ENCODE data around the gene GRM4. TPM values are rescaled to one million over a fixed set of nuclear protein-coding genes. Genes with fewer than 3 reads are reported as not detected.

GRM4 gene
- total RNA-seq, 4 donors from 2014 or later: not detected

- intact Hi-C loops (cut with DNase I): no loop called here
- H3K27me3 ChIP-seq: peaks cover 0 to 59% (median 0%) of the 10 kb centered on the region in 4 donors
- no peaks in the 10 kb centered on the region for H3K36me3 ChIP-seq
- no peaks in the 10 kb centered on the region for H3K4me1 ChIP-seq
- no peaks in the 10 kb centered on the region for H3K9me3 ChIP-seq
- no peak overlapping the region for H3K4me3 ChIP-seq
- no peak for DNase-seq
- TF ChIP-seq CTCF (IDR thresholded peaks at IDR 0.05) (no peak), POLR2A (IDR thresholded peaks at IDR 0.05) (no peak)
- WGBS, 2 donors: 69 to 72% methylated on average over 13 to 16 of the region's 16 CpGs
- H3K27ac ChIP-seq: no peak overlapping the region
Measured at GRCh38 chr6:34103321-34103720, 42.6 kb downstream of the GRM4 start.

- no peak for DNase-seq
- 100% methylated on average over 1 of the region's 6 CpGs; no CpG with 5 or more reads in 1 of the 2 donors for WGBS, 2 donors
- TF ChIP-seq POLR2A (IDR thresholded peaks at IDR 0.05) (no peak), CTCF (IDR thresholded peaks at IDR 0.05) (no peak)
- Histone ChIP-seq H3K4me1 (no peaks in the 10 kb centered on the region), H3K4me3 (no peak overlapping the region), H3K36me3 (no peaks in the 10 kb centered on the region), H3K9me3 (no peaks in the 10 kb centered on the region), H3K27ac (no peak overlapping the region), H3K27me3 (peaks cover 0 to 65% (median 0%) of the 10 kb centered on the region in 4 donors)
- intact Hi-C loops (cut with DNase I): no loop called here
Measured at GRCh38 chr6:34102696-34103095, 43.2 kb downstream of the GRM4 start.

- no peaks in the 10 kb centered on the region for H3K9me3 ChIP-seq
- WGBS, 2 donors: 74% methylated on average over 6 of the region's 6 CpGs
- intact Hi-C loops (cut with DNase I): no loop called here
- TF ChIP-seq CTCF (IDR thresholded peaks at IDR 0.05): no peak
- no peak for TF ChIP-seq POLR2A (IDR thresholded peaks at IDR 0.05)
- no peaks in the 10 kb centered on the region for H3K36me3 ChIP-seq
- no peak overlapping the region for H3K27ac ChIP-seq
- H3K4me3 ChIP-seq: no peak overlapping the region
- no peak for DNase-seq
- H3K27me3 ChIP-seq: peaks cover 0 to 66% (median 0%) of the 10 kb centered on the region in 4 donors
- H3K4me1 ChIP-seq: no peaks in the 10 kb centered on the region
Measured at GRCh38 chr6:34102099-34102656, 43.7 kb downstream of the GRM4 start.

- no peak for DNase-seq
- Histone ChIP-seq H3K4me3 (no peak overlapping the region), H3K4me1 (no peaks in the 10 kb centered on the region), H3K27me3 (peaks cover 0 to 71% (median 1%) of the 10 kb centered on the region in 4 donors), H3K9me3 (no peaks in the 10 kb centered on the region), H3K36me3 (no peaks in the 10 kb centered on the region), H3K27ac (no peak overlapping the region)
- intact Hi-C loops (cut with DNase I): no loop called here
- 69 to 84% methylated on average over 5 of the region's 7 CpGs for WGBS, 2 donors
- no peak for TF ChIP-seq CTCF (IDR thresholded peaks at IDR 0.05)
- no peak for TF ChIP-seq POLR2A (IDR thresholded peaks at IDR 0.05)
Measured at GRCh38 chr6:34100788-34101187, 45.1 kb downstream of the GRM4 start.

- Histone ChIP-seq H3K27me3 (peaks cover 0 to 71% (median 4%) of the 10 kb centered on the region in 4 donors), H3K4me1 (no peaks in the 10 kb centered on the region), H3K9me3 (no peaks in the 10 kb centered on the region), H3K4me3 (no peak overlapping the region), H3K36me3 (no peaks in the 10 kb centered on the region), H3K27ac (no peak overlapping the region)
- 69 to 91% methylated on average over 6 to 8 of the region's 8 CpGs for WGBS, 2 donors
- intact Hi-C loops (cut with DNase I): no loop called here
- DNase-seq: no peak
- TF ChIP-seq POLR2A (IDR thresholded peaks at IDR 0.05) (no peak), CTCF (IDR thresholded peaks at IDR 0.05) (no peak)
Measured at GRCh38 chr6:34099878-34100277, 46.0 kb downstream of the GRM4 start.
